ENCODE measurements around the gene GRID2. TPM values are rescaled to one million over a fixed set of nuclear protein-coding genes. Genes with fewer than 3 reads are reported as not detected.
"Not testable (repeated sequence)": the region's sequence is repeated elsewhere in the genome, so short reads cannot be mapped to it uniquely, and the experiment has no call there.

Gene GRID2
- total and polyA plus RNA-seq, 12 donors = 0.55 to 4.0 (median 2.0) TPM

GRCh38 chr4:92387459-92388069, 83.8 kb downstream of the GRID2 start:
- no peaks in the 10 kb centered on the region for H3K4me1 ChIP-seq (replicated peaks in 1 of 2)
- TF ChIP-seq POLR2A (IDR thresholded peaks at IDR 0.05) (no peak), CTCF (IDR thresholded peaks at IDR 0.05) (peak; percentile 25 to 61 (median 29))
- no peak overlapping the region for H3K27ac ChIP-seq
- H3K9me3 ChIP-seq (replicated peaks in 1 of 3) = no peaks in the 10 kb centered on the region
- DNase-seq = peak in 1 of 7 donors; percentile 5
- H3K36me3 ChIP-seq (replicated peaks in 1 of 2) = no peaks in the 10 kb centered on the region
- H3K27me3 ChIP-seq = no peaks in the 10 kb centered on the region
- intact Hi-C loops (cut with DNase I) = no loop called here
- no peak overlapping the region for H3K4me3 ChIP-seq
- 94 to 100% (median 94%) methylated on average over 1 of the region's 1 CpG for WGBS, 4 donors

- H3K27ac ChIP-seq = no peak overlapping the region
- DNase-seq = no peak
- TF ChIP-seq POLR2A (IDR thresholded peaks at IDR 0.05) (no peak), CTCF (IDR thresholded peaks at IDR 0.05) (no peak)
- 58 to 83% (median 77%) methylated on average over 8 of the region's 8 CpGs for WGBS, 4 donors
- H3K9me3 ChIP-seq (replicated peaks in 1 of 3) = no peaks in the 10 kb centered on the region
- intact Hi-C loops (cut with DNase I) = no loop called here
- H3K4me1 ChIP-seq (replicated peaks in 1 of 2) = no peaks in the 10 kb centered on the region
- H3K36me3 ChIP-seq (replicated peaks in 1 of 2) = no peaks in the 10 kb centered on the region
- H3K4me3 ChIP-seq = no peak overlapping the region
- H3K27me3 ChIP-seq = no peaks in the 10 kb centered on the region
These were observed 95.3 kb downstream of the GRID2 start for GRCh38 chr4:92399032-92399431.

- H3K27me3 ChIP-seq; H3K4me1 ChIP-seq (replicated peaks in 1 of 2); DNase-seq; H3K9me3 ChIP-seq (replicated peaks in 1 of 3); H3K27ac ChIP-seq; intact Hi-C loops (cut with DNase I); H3K36me3 ChIP-seq (replicated peaks in 1 of 2); H3K4me3 ChIP-seq: not testable (repeated sequence)
- 80 to 89% (median 87%) methylated on average over 7 of the region's 7 CpGs for WGBS, 4 donors
These were observed 99.8 kb downstream of the GRID2 start for GRCh38 chr4:92403525-92403924.

GRCh38 chr4:92406488-92406887, 102.7 kb downstream of the GRID2 start:
- DNase-seq = no peak
- no peak overlapping the region for H3K4me3 ChIP-seq
- intact Hi-C loops (cut with DNase I) = no loop called here
- 92 to 95% (median 95%) methylated on average over 1 of the region's 1 CpG for WGBS, 4 donors
- TF ChIP-seq CTCF (IDR thresholded peaks at IDR 0.05) (no peak), POLR2A (IDR thresholded peaks at IDR 0.05) (no peak)
- H3K27ac ChIP-seq = no peak overlapping the region
- no peaks in the 10 kb centered on the region for H3K9me3 ChIP-seq (replicated peaks in 1 of 3)
- no peaks in the 10 kb centered on the region for H3K4me1 ChIP-seq (replicated peaks in 1 of 2)
- H3K27me3 ChIP-seq = no peaks in the 10 kb centered on the region
- H3K36me3 ChIP-seq (replicated peaks in 1 of 2) = no peaks in the 10 kb centered on the region

GRCh38 chr4:92421920-92422319, 118.2 kb downstream of the GRID2 start:
- Histone ChIP-seq H3K27ac (no peak overlapping the region), H3K36me3 (replicated peaks in 1 of 2) (no peaks in the 10 kb centered on the region), H3K4me1 (replicated peaks in 1 of 2) (no peaks in the 10 kb centered on the region), H3K27me3 (no peaks in the 10 kb centered on the region), H3K9me3 (replicated peaks in 1 of 3) (no peaks in the 10 kb centered on the region), H3K4me3 (no peak overlapping the region)
- TF ChIP-seq CTCF (IDR thresholded peaks at IDR 0.05) = no peak
- TF ChIP-seq POLR2A (IDR thresholded peaks at IDR 0.05) = no peak
- 55 to 72% (median 58%) methylated on average over 2 of the region's 2 CpGs for WGBS, 4 donors
- intact Hi-C loops (cut with DNase I) = no loop called here
- DNase-seq = no peak
